ENCODE measurements around the gene BRIP1.
"Not testable (repeated sequence)": the region's sequence is repeated elsewhere in the genome, so short reads cannot be mapped to it uniquely, and the experiment has no call there.

BRIP1 gene

DNA sequence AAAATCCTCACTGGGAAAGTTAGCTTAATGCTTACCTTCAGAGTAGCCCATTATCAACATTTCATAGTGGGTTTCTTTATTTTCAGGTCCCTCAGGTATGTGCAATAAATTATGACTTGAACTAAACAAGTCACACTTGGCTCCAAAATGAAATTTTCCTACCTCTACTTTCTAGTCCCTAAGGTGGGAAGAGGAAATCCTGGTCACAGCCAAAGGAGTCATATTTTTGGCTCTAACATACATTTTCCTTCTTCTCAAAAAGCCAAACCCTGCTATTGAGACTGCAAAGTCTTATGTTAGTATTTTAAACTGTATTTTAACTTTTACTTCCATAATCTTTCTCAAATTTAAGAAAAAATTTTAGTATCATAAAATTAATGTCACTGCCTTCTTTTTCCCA, 128.9 kb downstream of the BRIP1 start:
- in situ Hi-C loops (cut with MboI; ENCODE audit: low sequenced_read_pairs): no loop called here

GRCh38 chr17:61734012-61734411, 129.3 kb downstream of the BRIP1 start:
- in situ Hi-C loops (cut with MboI; ENCODE audit: low sequenced_read_pairs): no loop called here

DNA sequence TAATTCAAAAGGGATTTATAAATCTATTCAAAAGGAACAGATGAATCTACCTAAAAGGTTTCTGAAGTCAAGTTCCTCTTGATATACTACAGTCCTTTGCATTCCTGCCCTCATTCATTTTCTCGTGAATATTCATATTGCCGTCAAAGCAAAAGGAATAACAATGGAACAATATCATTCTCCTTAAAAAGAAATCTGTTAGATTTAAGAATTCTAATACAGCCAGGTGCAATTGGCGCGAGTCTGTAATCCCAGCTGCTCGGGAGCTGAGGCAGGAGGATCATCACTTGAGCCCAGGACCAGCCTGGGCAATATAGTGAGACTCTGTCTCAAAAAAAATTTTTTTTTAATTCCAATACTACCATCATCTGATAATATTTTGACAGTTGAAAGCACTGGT, 130.3 kb downstream of the BRIP1 start:
- in situ Hi-C loops (cut with MboI; ENCODE audit: low sequenced_read_pairs): no loop called here

- in situ Hi-C loops (cut with MboI; ENCODE audit: low sequenced_read_pairs): no loop called here
These were observed 131.2 kb downstream of the BRIP1 start for GRCh38 chr17:61732169-61732568.

- in situ Hi-C loops (cut with MboI; ENCODE audit: low sequenced_read_pairs): no loop called here
These were observed 132.0 kb downstream of the BRIP1 start for GRCh38 chr17:61731330-61731729.

DNA sequence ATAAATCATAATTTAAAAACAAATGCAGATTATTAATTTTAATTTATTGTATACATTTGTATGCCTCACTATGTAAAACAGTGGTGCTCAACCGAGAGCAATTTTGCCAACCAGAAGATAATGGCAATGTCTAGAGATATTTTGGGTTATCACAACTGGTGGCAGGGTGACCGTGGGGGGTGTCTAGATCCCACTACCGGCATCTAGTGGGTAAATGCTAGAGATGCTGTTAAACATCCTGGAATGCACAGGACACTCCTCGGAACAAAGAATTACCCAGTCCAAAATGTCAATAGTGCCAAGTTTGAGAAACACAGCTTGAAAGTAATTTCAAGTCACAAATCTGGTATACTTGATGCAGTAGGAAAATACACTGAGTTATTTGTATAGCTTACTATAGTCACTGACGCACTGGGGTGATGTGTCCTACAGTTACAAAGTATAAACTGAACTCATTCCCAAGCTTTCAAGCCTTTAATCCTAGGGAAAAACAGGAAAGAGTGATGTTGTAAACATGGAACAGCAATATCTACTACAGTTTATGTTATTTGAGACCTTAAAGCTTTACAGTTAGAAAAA, 133.5 kb downstream of the BRIP1 start:
- in situ Hi-C loops (cut with MboI; ENCODE audit: low sequenced_read_pairs): no loop called here

DNA sequence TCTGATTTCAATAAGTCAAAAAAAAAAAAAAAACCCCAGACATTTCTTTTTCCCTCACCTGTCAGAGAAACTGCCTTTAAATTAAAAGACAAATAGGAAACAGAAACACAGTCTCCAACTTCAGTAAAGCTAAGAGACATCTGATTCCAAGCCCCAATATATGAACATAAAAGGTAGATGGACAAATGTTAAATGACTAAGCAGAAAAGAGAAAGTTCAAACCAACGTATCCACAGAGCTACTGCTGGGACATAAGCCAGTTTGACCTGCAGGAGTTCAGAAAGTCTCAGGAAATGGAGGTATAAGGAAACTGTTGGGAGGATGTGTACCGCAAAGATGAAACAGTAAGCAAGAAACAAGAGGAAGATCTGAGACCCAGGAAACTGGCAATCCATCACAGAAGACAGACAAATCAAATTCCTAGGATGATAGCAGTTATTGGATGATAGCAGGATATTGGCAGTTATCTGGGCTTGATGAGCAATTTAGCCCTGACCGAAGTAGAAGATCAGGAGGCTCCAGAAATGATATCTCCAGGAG, 135.0 kb downstream of the BRIP1 start:
- in situ Hi-C loops (cut with MboI; ENCODE audit: low sequenced_read_pairs): no loop called here

- in situ Hi-C loops (cut with MboI; ENCODE audit: low sequenced_read_pairs): not testable (repeated sequence)
These were observed 135.5 kb downstream of the BRIP1 start for GRCh38 chr17:61727798-61728197.

DNA sequence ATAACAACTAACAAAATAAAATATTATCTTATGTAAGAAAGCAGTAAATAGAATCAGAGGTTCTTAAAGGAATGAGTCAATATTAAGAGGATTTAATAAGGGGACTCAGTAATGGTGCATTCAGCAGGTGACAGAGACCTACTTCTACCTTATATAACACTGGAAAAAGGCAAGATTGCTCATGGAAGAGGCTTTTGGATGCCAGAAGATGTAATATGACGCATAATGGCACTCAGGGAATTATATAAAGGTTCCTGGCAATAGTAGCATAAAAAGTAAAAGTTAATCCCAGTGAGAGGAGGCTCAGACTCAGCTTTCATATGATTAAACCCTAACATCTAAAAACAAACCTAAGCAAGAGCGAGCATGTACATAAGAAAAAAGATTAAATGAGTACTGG, 136.4 kb downstream of the BRIP1 start:
- in situ Hi-C loops (cut with MboI; ENCODE audit: low sequenced_read_pairs): no loop called here

- in situ Hi-C loops (cut with MboI; ENCODE audit: low sequenced_read_pairs): no loop called here
These were observed 138.6 kb downstream of the BRIP1 start for GRCh38 chr17:61724777-61725176.

DNA sequence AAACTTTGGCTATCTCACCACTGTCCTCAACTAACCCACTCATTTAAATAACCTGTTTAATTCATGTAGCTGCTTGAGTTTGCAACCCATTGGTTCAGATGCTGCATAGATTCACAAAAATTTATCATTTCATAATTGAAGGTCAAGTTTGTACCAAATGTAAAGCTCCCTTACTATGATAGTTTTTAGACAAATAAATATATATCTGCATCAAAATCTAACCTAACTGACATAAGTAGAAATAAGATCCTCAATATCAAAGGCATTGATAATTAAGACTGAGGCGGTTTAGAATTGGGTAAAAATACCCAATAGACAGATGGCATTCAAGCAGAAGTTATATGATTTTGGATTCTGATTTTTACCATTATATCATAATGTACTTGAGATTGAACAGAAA, 139.4 kb downstream of the BRIP1 start:
- in situ Hi-C loops (cut with MboI; ENCODE audit: low sequenced_read_pairs): no loop called here

DNA sequence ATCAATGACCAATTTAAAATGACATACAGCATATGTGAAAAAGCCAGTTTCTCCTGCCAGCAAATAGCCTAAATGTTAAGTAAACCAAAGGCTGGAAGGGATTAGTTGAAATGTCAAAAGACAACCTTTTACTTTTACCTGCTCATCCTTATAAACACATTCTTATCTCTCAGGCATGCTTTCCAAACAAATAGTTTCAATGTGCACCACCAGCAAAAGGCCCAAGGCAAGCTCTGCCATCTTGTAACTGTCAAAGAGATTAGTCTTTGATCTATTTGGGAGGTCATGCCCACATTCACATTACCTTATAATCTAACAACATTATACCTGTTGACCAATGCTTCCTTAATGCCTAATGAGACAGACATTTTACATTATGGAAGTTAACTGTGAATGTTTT, 140.1 kb downstream of the BRIP1 start:
- in situ Hi-C loops (cut with MboI; ENCODE audit: low sequenced_read_pairs): no loop called here

GRCh38 chr17:61722398-61722797, 140.9 kb downstream of the BRIP1 start:
- in situ Hi-C loops (cut with MboI; ENCODE audit: low sequenced_read_pairs): no loop called here

DNA sequence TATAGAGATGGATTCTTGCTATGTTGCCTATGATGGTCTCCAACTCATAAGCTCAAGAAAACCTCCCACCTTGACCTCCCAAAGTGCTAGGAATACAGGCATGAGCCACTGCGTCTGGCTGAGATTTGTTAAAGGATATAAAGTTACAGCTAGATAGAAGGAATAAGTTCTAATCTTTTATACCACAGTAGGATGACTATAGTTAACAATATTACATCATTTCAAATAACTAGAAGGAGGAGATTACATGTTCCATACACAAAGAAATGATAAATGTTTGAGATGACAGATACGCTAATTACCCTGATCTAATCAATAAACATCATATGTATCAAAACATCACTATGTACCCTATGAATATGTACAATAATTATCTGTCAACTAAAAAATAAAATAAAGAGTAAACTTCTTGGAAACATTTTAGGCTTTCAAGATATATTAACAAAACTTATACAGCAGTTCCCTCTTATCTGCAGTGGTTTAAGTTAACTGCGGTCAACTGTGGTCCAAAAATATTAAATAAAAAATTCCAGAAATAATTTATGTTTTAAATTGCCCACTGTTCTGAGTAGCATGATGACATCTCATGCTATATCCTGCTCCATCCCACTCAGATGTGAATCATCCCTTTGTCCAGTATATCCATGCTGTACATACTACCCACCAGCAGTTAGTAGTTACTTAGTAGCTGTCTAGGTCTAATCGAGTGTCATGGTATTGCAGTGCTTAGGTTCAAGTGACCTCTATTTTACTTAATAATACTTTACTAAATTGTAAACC, 143.1 kb downstream of the BRIP1 start:
- in situ Hi-C loops (cut with MboI; ENCODE audit: low sequenced_read_pairs): no loop called here

DNA sequence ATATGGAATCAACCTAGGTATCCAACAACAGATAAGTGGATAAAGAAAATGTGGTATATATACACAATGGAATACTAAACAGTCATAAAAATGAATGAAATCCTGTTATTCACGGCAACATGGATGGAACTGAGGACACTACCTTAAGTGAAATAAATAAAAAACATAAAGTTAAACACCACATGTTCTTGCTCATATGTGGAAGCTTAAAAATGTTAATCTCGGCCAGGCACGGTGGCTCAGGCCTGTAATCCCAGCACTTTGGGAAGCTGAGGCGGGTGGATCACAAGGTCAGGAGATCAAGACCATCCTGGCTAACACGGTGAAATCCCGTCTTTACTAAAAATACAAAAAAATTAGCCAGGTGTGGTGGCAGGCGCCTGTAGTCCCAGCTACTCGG, 144.1 kb downstream of the BRIP1 start:
- in situ Hi-C loops (cut with MboI; ENCODE audit: low sequenced_read_pairs): not testable (repeated sequence)

DNA sequence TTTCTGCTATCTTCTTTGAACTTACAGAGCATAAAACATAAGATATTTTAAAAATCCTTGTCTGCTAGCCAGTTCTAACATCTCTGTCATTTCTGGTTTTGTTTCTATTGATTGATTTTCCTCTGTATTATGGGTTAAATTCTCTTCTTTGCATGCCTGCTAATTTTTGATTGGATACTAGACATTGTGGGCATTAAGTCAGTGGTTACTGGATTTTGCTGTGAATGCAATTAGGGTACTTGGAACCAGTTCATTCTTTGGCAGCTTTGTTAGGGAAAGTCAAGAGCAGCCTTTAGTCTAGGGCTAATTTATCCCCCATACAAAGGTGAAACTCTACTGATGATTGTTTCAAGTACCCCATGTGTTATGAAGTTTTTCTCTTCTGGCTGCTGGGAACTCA, 145.3 kb downstream of the BRIP1 start:
- in situ Hi-C loops (cut with MboI; ENCODE audit: low sequenced_read_pairs): no loop called here

DNA sequence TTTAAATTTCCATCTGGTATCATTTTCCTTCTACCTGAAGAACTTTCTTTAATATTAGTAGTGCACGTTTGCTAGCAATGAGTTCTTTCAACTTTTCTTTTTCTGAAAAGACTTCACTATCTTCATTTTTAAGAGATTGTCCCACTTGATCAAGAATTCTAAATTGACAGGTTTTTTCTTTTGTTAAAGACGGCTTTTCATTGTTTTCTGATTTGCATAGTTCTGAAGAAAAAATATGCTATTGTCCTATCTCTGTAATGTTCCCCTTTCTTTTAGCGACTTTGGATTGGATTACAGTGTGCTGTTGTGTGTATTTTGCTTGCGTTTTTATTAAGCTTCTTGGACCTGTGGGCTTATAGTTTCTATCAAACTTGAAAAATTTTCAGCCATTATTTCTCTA, 146.0 kb downstream of the BRIP1 start:
- in situ Hi-C loops (cut with MboI; ENCODE audit: low sequenced_read_pairs): no loop called here

DNA sequence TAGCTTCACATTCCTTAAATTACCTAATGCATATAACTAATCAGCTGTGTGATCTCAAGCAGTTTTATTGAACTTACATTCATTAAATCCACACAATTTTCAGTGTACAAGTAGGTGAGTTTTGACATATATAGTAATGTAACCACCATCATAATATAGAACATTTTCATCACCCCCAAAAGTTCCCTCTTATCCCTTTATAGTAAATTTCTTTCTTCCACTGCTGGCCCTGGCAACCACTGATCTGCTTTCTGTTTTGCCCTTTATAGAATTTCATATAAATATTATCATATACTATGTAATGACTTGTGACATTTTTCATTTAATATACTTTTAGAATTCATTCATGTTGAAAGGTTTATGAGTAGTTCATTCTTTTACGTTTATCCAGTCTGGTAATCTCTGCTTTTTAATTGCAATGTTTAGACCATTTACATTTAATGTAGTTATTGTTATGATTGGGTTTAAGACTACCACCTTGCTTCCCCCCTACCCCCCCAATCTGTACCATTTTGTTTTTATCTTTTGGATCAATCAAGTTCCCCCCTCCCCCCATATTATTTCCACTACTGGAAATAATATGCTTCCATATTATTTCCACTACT, 147.0 kb downstream of the BRIP1 start:
- in situ Hi-C loops (cut with MboI; ENCODE audit: low sequenced_read_pairs): no loop called here

GRCh38 chr17:61715348-61715747, 148.0 kb downstream of the BRIP1 start:
- in situ Hi-C loops (cut with MboI; ENCODE audit: low sequenced_read_pairs): no loop called here

- in situ Hi-C loops (cut with MboI; ENCODE audit: low sequenced_read_pairs): no loop called here
These were observed 149.0 kb downstream of the BRIP1 start for GRCh38 chr17:61714300-61714699.

DNA sequence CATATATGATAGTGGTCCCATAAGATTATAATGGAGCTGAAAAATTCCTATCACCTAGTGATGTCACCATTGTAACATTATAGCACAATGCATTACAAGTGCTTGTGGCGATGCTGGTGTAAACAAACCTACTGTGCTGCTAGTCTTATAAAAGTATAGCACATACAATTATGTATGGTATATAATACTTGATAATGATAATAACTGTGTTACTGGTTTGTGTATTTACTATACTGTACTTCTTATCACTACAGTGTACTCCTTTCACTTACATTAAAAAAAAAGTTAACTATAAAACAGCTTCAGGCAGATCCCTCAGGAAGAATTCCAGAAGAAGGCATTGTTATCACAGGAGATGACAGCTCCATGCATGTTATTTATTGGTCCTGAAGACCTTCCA, 150.3 kb downstream of the BRIP1 start:
- in situ Hi-C loops (cut with MboI; ENCODE audit: low sequenced_read_pairs): no loop called here

GRCh38 chr17:61710546-61710945, 152.8 kb downstream of the BRIP1 start:
- in situ Hi-C loops (cut with MboI; ENCODE audit: low sequenced_read_pairs): no loop called here

All from HL-60/S4 (cell line).